Erythroblast (primary cell): ENCODE results near the gene FMN2.

Experiments used
- GATA1 ChIP-seq: IDR thresholded peaks from 2 replicates; pipeline ENCODE4 v1.6.1; 2011; ENCODE audit warnings: low read depth, mild to moderate bottlenecking, control low read depth, low read length, moderate library complexity
- POLR2A ChIP-seq: IDR thresholded peaks from 2 replicates; pipeline ENCODE4 v1.6.1; 2011; ENCODE audit warnings: mild to moderate bottlenecking, low read length

- no peak for TF ChIP-seq POLR2A
- TF ChIP-seq GATA1, result no peak
Observed at GRCh38 chr1:240217403-240217802, 125.7 kb downstream of the FMN2 start.
